AG04450 (cell line): ENCODE measurements around the gene TPSB2. TPM values are rescaled to one million over a fixed set of nuclear protein-coding genes. Genes with fewer than 3 reads are reported as not detected.
"Not testable (repeated sequence)": the region's sequence is repeated elsewhere in the genome, so short reads cannot be mapped to it uniquely, and the experiment has no call there.

Experiments used
- CTCF ChIA-PET: fragments of 300-600, 350-600 bp; formaldehyde crosslinking; extraction: SDS; loops from one replicate; lab custom pipeline; 2022; ENCODE audit warnings: antibody characterized with exemption, inconsistent platforms; lab: Charles Lee
- POLR2A ChIA-PET: fragments of 350-600 bp; formaldehyde crosslinking; extraction: SDS; loops from one replicate; lab custom pipeline; 2021; ENCODE audit warnings: antibody characterized with exemption, inconsistent platforms; lab: Yijun Ruan, JAX
- DNase-seq: peaks from one replicate; pipeline ENCODE4 v3.0.0-alpha.2; 2011; ENCODE audit warnings: low read depth, low spot score
- H3K27ac ChIP-seq: one replicate; pipeline ENCODE4 v1.5.1; 2012; ENCODE audit warnings: low read depth, low read length, control low read depth
- H3K27me3 ChIP-seq: one replicate; pipeline ENCODE4 v1.6.0; 2012; ENCODE audit warnings: low read length; ENCODE audit not compliant: control insufficient read depth, insufficient read depth
- H3K4me3 ChIP-seq: 2 replicates; pipeline ENCODE4 v1.5.1; 2011; ENCODE audit warnings: mild to moderate bottlenecking, low read depth, low read length, control low read depth
- H3K9me3 ChIP-seq: 2 replicates; pipeline ENCODE4 v1.5.1; 2012; ENCODE audit warnings: low read length; ENCODE audit not compliant: control insufficient read depth, insufficient read depth
- polyA plus RNA-seq: library from polyadenylated mRNA; depleted of rRNA; stranded (reverse); fragments of >200 nt; gene quantifications from 2 replicates; pipeline ENCODE4 v1.2.3, GENCODE V29; 2011
- TF ChIP-seq, protein P1 (sequence below): IDR thresholded peaks from 2 replicates; pipeline ENCODE4 v1.5.1; 2011; ENCODE audit warnings: low read depth, low read length, control low read depth, inconsistent platforms

Gene TPSB2
- polyA plus RNA-seq, 1 experiment: not detected

- DNase-seq: no peak
- Histone ChIP-seq H3K27me3 (peaks cover 29% of the 10 kb centered on the region), H3K4me3 (no peak overlapping the region), H3K9me3 (no peaks in the 10 kb centered on the region; the same call in 1 of the 2 replicates), H3K27ac (no peak overlapping the region)
- CTCF ChIA-PET: no interaction called here
- TF ChIP-seq, protein P1, sequence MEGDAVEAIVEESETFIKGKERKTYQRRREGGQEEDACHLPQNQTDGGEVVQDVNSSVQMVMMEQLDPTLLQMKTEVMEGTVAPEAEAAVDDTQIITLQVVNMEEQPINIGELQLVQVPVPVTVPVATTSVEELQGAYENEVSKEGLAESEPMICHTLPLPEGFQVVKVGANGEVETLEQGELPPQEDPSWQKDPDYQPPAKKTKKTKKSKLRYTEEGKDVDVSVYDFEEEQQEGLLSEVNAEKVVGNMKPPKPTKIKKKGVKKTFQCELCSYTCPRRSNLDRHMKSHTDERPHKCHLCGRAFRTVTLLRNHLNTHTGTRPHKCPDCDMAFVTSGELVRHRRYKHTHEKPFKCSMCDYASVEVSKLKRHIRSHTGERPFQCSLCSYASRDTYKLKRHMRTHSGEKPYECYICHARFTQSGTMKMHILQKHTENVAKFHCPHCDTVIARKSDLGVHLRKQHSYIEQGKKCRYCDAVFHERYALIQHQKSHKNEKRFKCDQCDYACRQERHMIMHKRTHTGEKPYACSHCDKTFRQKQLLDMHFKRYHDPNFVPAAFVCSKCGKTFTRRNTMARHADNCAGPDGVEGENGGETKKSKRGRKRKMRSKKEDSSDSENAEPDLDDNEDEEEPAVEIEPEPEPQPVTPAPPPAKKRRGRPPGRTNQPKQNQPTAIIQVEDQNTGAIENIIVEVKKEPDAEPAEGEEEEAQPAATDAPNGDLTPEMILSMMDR: no peak
- POLR2A ChIA-PET: no interaction called here
Measured at GRCh38 chr16:1256874-1257322, 26.9 kb upstream of the TPSB2 start.

DNA sequence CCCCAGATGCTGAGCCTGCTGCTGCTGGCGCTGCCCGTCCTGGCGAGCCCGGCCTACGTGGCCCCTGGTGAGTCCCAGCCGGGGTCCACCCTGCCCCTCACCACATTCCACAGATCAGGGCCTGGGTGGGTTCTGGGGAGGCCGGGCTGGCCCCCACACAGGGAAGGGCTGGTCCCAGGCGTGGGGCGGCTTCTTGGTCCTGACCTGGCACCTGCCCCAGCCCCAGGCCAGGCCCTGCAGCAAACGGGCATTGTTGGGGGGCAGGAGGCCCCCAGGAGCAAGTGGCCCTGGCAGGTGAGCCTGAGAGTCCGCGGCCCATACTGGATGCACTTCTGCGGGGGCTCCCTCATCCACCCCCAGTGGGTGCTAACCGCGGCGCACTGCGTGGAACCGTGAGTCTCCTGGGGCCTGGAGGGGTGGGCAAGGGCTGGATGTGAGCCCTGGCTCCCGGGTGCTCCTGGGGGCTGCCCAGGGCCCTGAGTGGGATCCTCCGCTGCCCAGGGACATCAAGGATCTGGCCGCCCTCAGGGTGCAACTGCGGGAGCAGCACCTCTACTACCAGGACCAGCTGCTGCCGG is 26.4 kb upstream of the TPSB2 start:
- CTCF ChIA-PET: not testable (repeated sequence)

GRCh38 chr16:1255276-1256122 is 25.5 kb upstream of the TPSB2 start, which contains the start of gene TPSD1:
Gene TPSD1, plus strand, starts transcription at chr16:1256069. Its CDS starts 212 bp downstream, at chr16:1256281.
- DNase-seq, CTCF ChIA-PET, H3K9me3 ChIP-seq, H3K27ac ChIP-seq, POLR2A ChIA-PET, H3K4me3 ChIP-seq: not testable (repeated sequence)
- peaks cover 17% of the 10 kb centered on the region for H3K27me3 ChIP-seq

More for the DNA sequence above, 26.4 kb upstream of the TPSB2 start:
- H3K9me3 ChIP-seq, H3K27ac ChIP-seq, H3K4me3 ChIP-seq, POLR2A ChIA-PET, DNase-seq: not testable (repeated sequence)
- peaks cover 24% of the 10 kb centered on the region for H3K27me3 ChIP-seq

DNA sequence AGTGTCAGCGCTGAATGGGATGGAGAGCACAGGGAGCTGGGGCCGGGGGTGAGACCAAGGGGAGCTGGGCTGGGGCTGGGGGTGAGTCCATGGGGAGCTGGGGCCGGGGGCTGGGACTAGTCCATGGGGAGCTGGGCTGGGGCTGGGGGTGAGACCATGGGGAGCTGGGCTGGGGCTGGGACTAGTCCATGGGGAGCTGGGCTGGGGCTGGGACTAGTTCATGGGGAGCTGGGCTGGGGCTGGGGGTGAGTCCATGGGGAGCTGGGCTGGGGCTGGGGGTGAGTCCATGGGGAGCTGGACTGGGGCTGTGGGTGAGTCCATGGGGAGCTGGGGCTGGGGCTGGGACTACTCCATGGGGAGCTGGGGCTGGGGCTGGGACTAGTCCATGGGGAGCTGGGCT is 24.8 kb upstream of the TPSB2 start:
- DNase-seq, POLR2A ChIA-PET, H3K27ac ChIP-seq, H3K9me3 ChIP-seq, CTCF ChIA-PET, H3K4me3 ChIP-seq: not testable (repeated sequence)
- peaks cover 11% of the 10 kb centered on the region for H3K27me3 ChIP-seq

GRCh38 chr16:1253701-1254364 is 23.8 kb upstream of the TPSB2 start:
- H3K4me3 ChIP-seq, CTCF ChIA-PET, DNase-seq, H3K27ac ChIP-seq, POLR2A ChIA-PET, H3K27me3 ChIP-seq, H3K9me3 ChIP-seq: not testable (repeated sequence)

DNA sequence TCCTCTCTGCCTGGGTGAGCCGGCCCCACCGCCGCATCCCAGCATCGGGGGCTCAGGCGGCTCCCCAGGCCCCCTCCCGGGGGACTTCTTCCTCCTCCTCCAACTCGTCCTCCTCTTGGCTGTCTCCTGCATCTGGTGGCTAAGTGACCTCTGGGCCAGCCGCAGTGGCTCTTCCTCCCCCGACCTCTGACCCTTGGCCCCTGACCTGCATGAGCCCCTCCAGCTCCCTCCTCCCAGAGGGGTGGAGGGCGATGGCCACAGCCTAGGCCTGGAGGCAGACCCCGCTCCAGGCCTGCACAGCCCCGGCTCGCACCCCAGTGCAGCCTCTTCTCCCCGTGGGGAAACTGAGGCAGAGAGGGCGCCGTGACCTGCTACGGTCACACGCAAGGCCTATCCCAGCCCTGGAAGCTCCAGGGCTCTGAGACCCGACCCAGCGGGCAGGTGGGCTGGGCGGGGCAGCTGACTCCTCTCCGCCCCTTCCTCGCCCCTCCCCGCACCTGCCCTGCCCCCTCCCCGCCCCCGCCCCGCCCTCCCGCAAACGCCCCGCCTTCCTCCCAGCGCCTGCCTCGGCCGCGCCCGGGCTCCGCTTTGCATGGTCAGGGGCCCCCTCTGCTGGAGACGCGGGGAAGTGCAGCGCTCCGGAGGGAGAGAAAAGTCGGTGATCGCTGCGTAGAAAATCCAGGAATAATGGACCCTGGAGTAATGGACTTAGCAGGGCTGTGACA is 19.2 kb upstream of the TPSB2 start:
- H3K9me3 ChIP-seq, H3K27ac ChIP-seq, DNase-seq, H3K4me3 ChIP-seq, CTCF ChIA-PET, POLR2A ChIA-PET, H3K27me3 ChIP-seq: not testable (repeated sequence)

GRCh38 chr16:1247903-1248537 is 18.0 kb upstream of the TPSB2 start:
- DNase-seq, CTCF ChIA-PET, POLR2A ChIA-PET, H3K27me3 ChIP-seq, H3K4me3 ChIP-seq, H3K9me3 ChIP-seq, H3K27ac ChIP-seq: not testable (repeated sequence)
